Activated T-cell treated with anti-CD3 and anti-CD28 coated beads, Interleukin-2, amount 50 U/mL, for 24 hours (primary cell): ENCODE measurements around the gene TMEM145.

Source experiments
- DNase-seq: peaks from one replicate; pipeline ENCODE4 v3.0.0-alpha.2; 2020
- H3K27ac Mint-ChIP-seq: 2 replicates; pipeline ENCODE4 v1.8.0; 2020; ENCODE audit warnings: mild to moderate bottlenecking, mixed read lengths
- H3K27me3 Mint-ChIP-seq: 2 replicates; pipeline ENCODE4 v1.8.0; 2020; ENCODE audit warnings: mixed read lengths
- H3K36me3 Mint-ChIP-seq: 2 replicates; pipeline ENCODE4 v1.8.0; 2020; ENCODE audit warnings: low read depth, mixed read lengths
- H3K4me1 Mint-ChIP-seq: 2 replicates; pipeline ENCODE4 v1.8.0; 2020; ENCODE audit warnings: low read depth, mixed read lengths
- H3K4me3 Mint-ChIP-seq: 2 replicates; pipeline ENCODE4 v1.8.0; 2020; ENCODE audit warnings: mild to moderate bottlenecking, moderate library complexity, mixed read lengths
- H3K9me3 Mint-ChIP-seq: 2 replicates; pipeline ENCODE4 v1.8.0; 2020; ENCODE audit warnings: mixed read lengths

Gene TMEM145

GRCh38 chr19:42356686-42357085, 43.6 kb downstream of the TMEM145 start:
- H3K9me3 Mint-ChIP-seq = no peaks in the 10 kb centered on the region
- H3K27ac Mint-ChIP-seq = no peak overlapping the region
- no peaks in the 10 kb centered on the region for H3K27me3 Mint-ChIP-seq
- H3K4me3 Mint-ChIP-seq = no peak overlapping the region
- peaks cover 20% of the 10 kb centered on the region for H3K36me3 Mint-ChIP-seq
- no peaks in the 10 kb centered on the region for H3K4me1 Mint-ChIP-seq
- DNase-seq = no peak

- no peak overlapping the region for H3K27ac Mint-ChIP-seq
- no peak for DNase-seq
- no peaks in the 10 kb centered on the region for H3K9me3 Mint-ChIP-seq
- no peaks in the 10 kb centered on the region for H3K27me3 Mint-ChIP-seq
- no peaks in the 10 kb centered on the region for H3K4me1 Mint-ChIP-seq
- H3K36me3 Mint-ChIP-seq = peaks cover 20% of the 10 kb centered on the region
- no peak overlapping the region for H3K4me3 Mint-ChIP-seq
Measured at GRCh38 chr19:42357290-42357689, 44.2 kb downstream of the TMEM145 start.

DNA sequence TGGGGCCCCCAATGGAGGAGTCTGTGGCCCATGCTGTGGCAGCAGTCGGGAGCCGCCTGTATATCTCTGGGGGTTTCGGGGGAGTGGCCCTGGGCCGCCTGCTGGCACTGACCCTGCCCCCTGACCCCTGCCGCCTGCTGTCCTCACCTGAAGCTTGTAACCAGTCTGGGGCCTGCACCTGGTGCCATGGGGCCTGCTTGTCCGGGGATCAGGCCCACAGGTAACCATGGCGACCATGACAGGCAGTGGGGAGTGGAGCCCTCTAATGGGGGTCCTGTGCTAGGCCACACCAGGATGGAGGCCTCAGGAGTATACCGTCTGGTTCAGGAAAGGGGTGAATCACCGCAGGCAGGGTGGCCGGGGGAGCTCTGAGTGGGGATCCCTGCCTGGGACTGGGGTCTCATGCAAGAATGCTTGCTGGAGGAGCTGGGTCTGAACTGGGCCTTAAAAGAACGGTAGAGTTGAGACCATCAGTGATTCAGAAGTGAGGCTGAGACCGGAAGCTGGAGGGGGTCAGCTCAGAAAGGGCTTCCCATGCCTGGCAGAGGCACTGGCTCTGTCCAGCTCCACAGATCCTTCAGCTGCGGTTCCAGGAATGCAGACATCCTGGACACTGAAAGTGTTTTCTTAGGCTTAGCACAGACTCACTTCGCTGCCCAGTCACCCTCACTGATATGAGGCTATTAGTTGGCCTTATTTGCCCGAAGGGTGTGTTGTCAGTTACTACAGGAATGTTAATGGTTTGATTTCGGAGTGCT, 47.9 kb downstream of the TMEM145 start:
- no peaks in the 10 kb centered on the region for H3K4me1 Mint-ChIP-seq
- peaks cover 28% of the 10 kb centered on the region for H3K36me3 Mint-ChIP-seq
- no peak for DNase-seq
- H3K9me3 Mint-ChIP-seq = no peaks in the 10 kb centered on the region
- no peak overlapping the region for H3K27ac Mint-ChIP-seq
- H3K4me3 Mint-ChIP-seq = no peak overlapping the region
- no peaks in the 10 kb centered on the region for H3K27me3 Mint-ChIP-seq

- H3K27me3 Mint-ChIP-seq = no peaks in the 10 kb centered on the region
- H3K36me3 Mint-ChIP-seq = peaks cover 24% of the 10 kb centered on the region
- H3K27ac Mint-ChIP-seq = no peak overlapping the region
- no peaks in the 10 kb centered on the region for H3K4me1 Mint-ChIP-seq
- H3K9me3 Mint-ChIP-seq = no peaks in the 10 kb centered on the region
- DNase-seq = no peak
- no peak overlapping the region for H3K4me3 Mint-ChIP-seq
Measured at GRCh38 chr19:42361545-42361910, 48.4 kb downstream of the TMEM145 start.

- H3K4me3 Mint-ChIP-seq = no peak overlapping the region
- no peaks in the 10 kb centered on the region for H3K9me3 Mint-ChIP-seq
- H3K4me1 Mint-ChIP-seq = no peaks in the 10 kb centered on the region
- no peaks in the 10 kb centered on the region for H3K27me3 Mint-ChIP-seq
- DNase-seq = no peak
- H3K27ac Mint-ChIP-seq = no peak overlapping the region
- peaks cover 24% of the 10 kb centered on the region for H3K36me3 Mint-ChIP-seq
Measured at GRCh38 chr19:42362342-42362741, 49.2 kb downstream of the TMEM145 start.

DNA sequence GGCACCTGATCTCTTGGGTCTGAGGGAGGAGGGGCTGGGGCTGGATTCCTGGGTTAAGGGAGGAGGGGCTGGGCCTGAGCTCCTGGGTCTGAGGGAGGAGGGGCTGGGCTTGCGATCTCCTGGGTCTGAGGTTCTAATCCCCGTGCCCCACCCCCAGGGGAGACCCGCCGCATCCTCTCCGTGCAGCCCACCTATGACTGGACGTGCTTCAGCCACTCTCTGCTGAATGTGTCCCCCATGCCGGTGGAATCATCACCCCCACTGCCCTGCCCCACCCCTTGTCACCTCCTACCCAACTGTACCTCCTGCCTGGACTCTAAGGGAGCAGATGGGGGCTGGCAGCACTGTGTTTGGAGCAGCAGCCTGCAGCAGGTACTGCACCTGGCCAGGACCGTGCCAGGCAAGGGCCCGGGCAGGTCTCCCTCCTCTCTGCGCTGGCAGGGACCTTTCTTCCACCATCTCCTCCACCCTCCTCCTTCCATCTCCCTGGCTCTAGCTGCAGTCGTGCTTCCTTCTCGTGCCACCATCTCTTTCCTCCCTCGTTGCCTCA, 49.9 kb downstream of the TMEM145 start:
- H3K36me3 Mint-ChIP-seq = peaks cover 21% of the 10 kb centered on the region
- no peaks in the 10 kb centered on the region for H3K27me3 Mint-ChIP-seq
- no peaks in the 10 kb centered on the region for H3K4me1 Mint-ChIP-seq
- H3K9me3 Mint-ChIP-seq = no peaks in the 10 kb centered on the region
- H3K27ac Mint-ChIP-seq = no peak overlapping the region
- no peak for DNase-seq
- no peak overlapping the region for H3K4me3 Mint-ChIP-seq

GRCh38 chr19:42363614-42364346, 50.7 kb downstream of the TMEM145 start:
- peaks cover 21% of the 10 kb centered on the region for H3K36me3 Mint-ChIP-seq
- no peaks in the 10 kb centered on the region for H3K27me3 Mint-ChIP-seq
- no peak overlapping the region for H3K27ac Mint-ChIP-seq
- H3K9me3 Mint-ChIP-seq = no peaks in the 10 kb centered on the region
- H3K4me3 Mint-ChIP-seq = no peak overlapping the region
- no peak for DNase-seq
- H3K4me1 Mint-ChIP-seq = no peaks in the 10 kb centered on the region

- Mint-ChIP-seq H3K4me3 (no peak overlapping the region), H3K36me3 (peaks cover 15% of the 10 kb centered on the region), H3K27me3 (no peaks in the 10 kb centered on the region), H3K4me1 (no peaks in the 10 kb centered on the region), H3K27ac (no peak overlapping the region), H3K9me3 (no peaks in the 10 kb centered on the region)
- no peak for DNase-seq
Measured at GRCh38 chr19:42366673-42367072, 53.6 kb downstream of the TMEM145 start.

GRCh38 chr19:42367929-42368328, 54.8 kb downstream of the TMEM145 start:
- Mint-ChIP-seq H3K4me1 (no peaks in the 10 kb centered on the region), H3K27ac (no peak overlapping the region), H3K36me3 (peaks cover 15% of the 10 kb centered on the region), H3K27me3 (no peaks in the 10 kb centered on the region), H3K4me3 (no peak overlapping the region), H3K9me3 (no peaks in the 10 kb centered on the region)
- no peak for DNase-seq

- no peak overlapping the region for H3K27ac Mint-ChIP-seq
- peaks cover 11% of the 10 kb centered on the region for H3K36me3 Mint-ChIP-seq
- no peak overlapping the region for H3K4me3 Mint-ChIP-seq
- no peaks in the 10 kb centered on the region for H3K4me1 Mint-ChIP-seq
- H3K27me3 Mint-ChIP-seq = no peaks in the 10 kb centered on the region
- no peaks in the 10 kb centered on the region for H3K9me3 Mint-ChIP-seq
- no peak for DNase-seq
Measured at GRCh38 chr19:42368360-42368759, 55.3 kb downstream of the TMEM145 start.

- peaks cover 9% of the 10 kb centered on the region for H3K36me3 Mint-ChIP-seq
- no peaks in the 10 kb centered on the region for H3K27me3 Mint-ChIP-seq
- no peak for DNase-seq
- no peaks in the 10 kb centered on the region for H3K4me1 Mint-ChIP-seq
- H3K4me3 Mint-ChIP-seq = no peak overlapping the region
- no peaks in the 10 kb centered on the region for H3K9me3 Mint-ChIP-seq
- H3K27ac Mint-ChIP-seq = no peak overlapping the region
Measured at GRCh38 chr19:42368765-42369164, 55.7 kb downstream of the TMEM145 start.

- Mint-ChIP-seq H3K4me3 (no peak overlapping the region), H3K27ac (no peak overlapping the region), H3K9me3 (no peaks in the 10 kb centered on the region), H3K36me3 (peaks cover 3% of the 10 kb centered on the region), H3K27me3 (no peaks in the 10 kb centered on the region), H3K4me1 (no peaks in the 10 kb centered on the region)
- DNase-seq = no peak
Measured at GRCh38 chr19:42369433-42370067, 56.4 kb downstream of the TMEM145 start.

DNA sequence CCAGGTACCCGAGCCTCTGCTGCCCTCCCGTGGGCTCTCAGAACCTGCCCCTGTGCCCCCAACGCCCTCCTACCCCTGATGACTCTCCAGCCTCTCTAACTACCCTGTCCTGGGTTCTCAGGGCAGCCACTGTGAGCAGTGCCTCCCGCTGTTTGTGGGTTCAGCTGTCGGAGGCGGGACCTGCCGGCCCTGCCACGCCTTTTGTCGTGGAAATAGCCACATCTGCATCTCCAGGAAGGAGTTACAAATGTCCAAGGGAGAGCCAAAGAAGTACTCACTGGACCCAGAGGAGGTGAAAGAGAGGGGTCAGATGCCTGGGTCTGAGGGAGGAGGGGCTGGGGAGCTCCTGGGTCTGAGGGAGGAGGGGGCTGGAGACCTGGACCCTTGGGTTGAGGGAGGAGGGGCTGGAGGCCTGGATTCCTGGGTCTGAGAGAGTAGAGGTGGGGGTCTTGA, 57.0 kb downstream of the TMEM145 start:
- Mint-ChIP-seq H3K36me3 (peaks cover 3% of the 10 kb centered on the region), H3K27ac (no peak overlapping the region), H3K4me1 (no peaks in the 10 kb centered on the region), H3K4me3 (no peak overlapping the region), H3K27me3 (no peaks in the 10 kb centered on the region), H3K9me3 (no peaks in the 10 kb centered on the region)
- no peak for DNase-seq

- Mint-ChIP-seq H3K36me3 (peaks cover 3% of the 10 kb centered on the region), H3K4me3 (no peak overlapping the region), H3K27ac (no peak overlapping the region), H3K9me3 (no peaks in the 10 kb centered on the region), H3K27me3 (no peaks in the 10 kb centered on the region), H3K4me1 (no peaks in the 10 kb centered on the region)
- DNase-seq = no peak
Measured at GRCh38 chr19:42370626-42371175, 57.6 kb downstream of the TMEM145 start.
